ENCODE measurements around the gene ARMS2. TPM values are rescaled to one million over a fixed set of nuclear protein-coding genes. Genes with fewer than 3 reads are reported as not detected.

Gene ARMS2
- total and polyA plus RNA-seq, 2 of the 13 experiments (the other 11 are each of a cell fraction or from before 2014, with no cell fraction given): not detected

- no peak for TF ChIP-seq ATF5 (CRISPR knock-in tag; IDR thresholded peaks at IDR 0.05; ENCODE audit: low read depth)
- TF ChIP-seq ZNF891 (CRISPR knock-in tag; IDR thresholded peaks at IDR 0.05): no peak
- TF ChIP-seq IRF1 (CRISPR knock-in tag; IDR thresholded peaks at IDR 0.05; ENCODE audit: low read depth): no peak
- TF ChIP-seq RBFOX2 (IDR thresholded peaks at IDR 0.05; ENCODE audit: low read depth, low read length): 0 out of 2 replicates have a peak, but pooled peaks have one; percentile 14
- TF ChIP-seq EZH2 (conservative IDR thresholded peaks at IDR 0.05; ENCODE audit: low read depth, low read length): peak; percentile 75; the same call in 1 of the 2 replicates
- TF ChIP-seq SNAI1 (CRISPR knock-in tag; IDR thresholded peaks at IDR 0.05; ENCODE audit: borderline replicate concordance): no peak
- no peak for TF ChIP-seq SOX6 (IDR thresholded peaks at IDR 0.05)
- TF ChIP-seq SOX6 (CRISPR knock-in tag; IDR thresholded peaks at IDR 0.05): no peak
- TF ChIP-seq ZSCAN25 (CRISPR knock-in tag; IDR thresholded peaks at IDR 0.05): no peak
- peak; percentile 91 for TF ChIP-seq ZNF800 (CRISPR knock-in tag; IDR thresholded peaks at IDR 0.05)
- no peak for TF ChIP-seq HIVEP1 (CRISPR knock-in tag; IDR thresholded peaks at IDR 0.05)
- TF ChIP-seq MAX (IDR thresholded peaks at IDR 0.05): peak; percentile 35; the same call in 1 of the 2 replicates
- no peak for TF ChIP-seq ZBTB39 (CRISPR knock-in tag; IDR thresholded peaks at IDR 0.05)
- no peak for TF ChIP-seq ZNF350 (CRISPR knock-in tag; IDR thresholded peaks at IDR 0.05; ENCODE audit: borderline replicate concordance, low read depth)
- TF ChIP-seq ZNF75D (CRISPR knock-in tag; IDR thresholded peaks at IDR 0.05; ENCODE audit: borderline replicate concordance): no peak
- no peak for TF ChIP-seq KLF15 (CRISPR knock-in tag; IDR thresholded peaks at IDR 0.05; ENCODE audit: borderline replicate concordance)
- no peak for TF ChIP-seq ZNF282 (IDR thresholded peaks at IDR 0.05; ENCODE audit: partially characterized antibody)
- no peak for TF ChIP-seq LCORL (IDR thresholded peaks at IDR 0.05)
- no peak for TF ChIP-seq LCORL (CRISPR knock-in tag; IDR thresholded peaks at IDR 0.05)
- TF ChIP-seq RBM22 (optimal IDR thresholded peaks at IDR 0.05; ENCODE audit: low read length): no peak
- TF ChIP-seq ZNF225 (CRISPR knock-in tag; IDR thresholded peaks at IDR 0.05): no peak
- TF ChIP-seq MTF2 (CRISPR knock-in tag; IDR thresholded peaks at IDR 0.05; ENCODE audit: borderline replicate concordance): peak; percentile 74; the same call in 1 of the 2 replicates
- no peak for TF ChIP-seq ZNF713 (CRISPR knock-in tag; IDR thresholded peaks at IDR 0.05)
Observed at GRCh38 chr10:122461729-122462532, 7.5 kb downstream of the ARMS2 start (continued).

Data from HepG2 (cell line).